ENCODE measurements around the gene KLK3. TPM values are rescaled to one million over a fixed set of nuclear protein-coding genes. Genes with fewer than 3 reads are reported as not detected.
"Not testable (repeated sequence)": the region's sequence is repeated elsewhere in the genome, so short reads cannot be mapped to it uniquely, and the experiment has no call there.

The KLK3 gene
- total RNA-seq, 1 donor from 2014 or later, result not detected

GRCh38 chr19:50859849-50860248 is 5.1 kb downstream of the KLK3 start:
- intact Hi-C loops (cut with micrococcal nuclease), result no loop called here

- intact Hi-C loops (cut with micrococcal nuclease), result no loop called here
Measured at GRCh38 chr19:50861010-50861409, 6.3 kb downstream of the KLK3 start.

- intact Hi-C loops (cut with micrococcal nuclease), result no loop called here
Measured at GRCh38 chr19:50861496-50862286, 7.0 kb downstream of the KLK3 start.

- intact Hi-C loops (cut with micrococcal nuclease), result no loop called here
Measured at GRCh38 chr19:50869479-50869878, 14.8 kb downstream of the KLK3 start.

- intact Hi-C loops (cut with micrococcal nuclease), result no loop called here
Measured at GRCh38 chr19:50870417-50871089, 15.8 kb downstream of the KLK3 start.

GRCh38 chr19:50873056-50873455 is 18.3 kb downstream of the KLK3 start, which contains the start of gene KLK2:
TSS of gene KLK2 (plus strand) at chr19:50873439. CDS start at chr19:50873474, 35 bp downstream.
- intact Hi-C loops (cut with micrococcal nuclease), result no loop called here

- intact Hi-C loops (cut with micrococcal nuclease), result no loop called here
Measured at GRCh38 chr19:50874211-50874610, 19.5 kb downstream of the KLK3 start.

- intact Hi-C loops (cut with micrococcal nuclease), result no loop called here
Measured at GRCh38 chr19:50875795-50876422, 21.2 kb downstream of the KLK3 start.

GRCh38 chr19:50876456-50876855 is 21.7 kb downstream of the KLK3 start:
- intact Hi-C loops (cut with micrococcal nuclease), result no loop called here

GRCh38 chr19:50877338-50877737 is 22.6 kb downstream of the KLK3 start:
- intact Hi-C loops (cut with micrococcal nuclease), result no loop called here

GRCh38 chr19:50878851-50879250 is 24.1 kb downstream of the KLK3 start:
- intact Hi-C loops (cut with micrococcal nuclease), result no loop called here

GRCh38 chr19:50880241-50880640 is 25.5 kb downstream of the KLK3 start:
- intact Hi-C loops (cut with micrococcal nuclease), result no loop called here

- intact Hi-C loops (cut with micrococcal nuclease), result no loop called here
Measured at GRCh38 chr19:50882188-50882587, 27.5 kb downstream of the KLK3 start.

- intact Hi-C loops (cut with micrococcal nuclease), result no loop called here
Measured at GRCh38 chr19:50889638-50890037, 34.9 kb downstream of the KLK3 start.

GRCh38 chr19:50890422-50891252 is 35.9 kb downstream of the KLK3 start:
- intact Hi-C loops (cut with micrococcal nuclease), result no loop called here

GRCh38 chr19:50891253-50891625 is 36.5 kb downstream of the KLK3 start:
- intact Hi-C loops (cut with micrococcal nuclease), result no loop called here

GRCh38 chr19:50893047-50893736 is 38.5 kb downstream of the KLK3 start:
- intact Hi-C loops (cut with micrococcal nuclease), result no loop called here

GRCh38 chr19:50894478-50895356 is 40.0 kb downstream of the KLK3 start:
- intact Hi-C loops (cut with micrococcal nuclease), result no loop called here

GRCh38 chr19:50896089-50896590 is 41.4 kb downstream of the KLK3 start:
- intact Hi-C loops (cut with micrococcal nuclease), result not testable (repeated sequence)
